Measurements from ENCODE around the gene ATP6V1G3.

The ATP6V1G3 gene

GRCh38 chr1:198517623-198518199 lies 22.8 kb downstream of the ATP6V1G3 start:
- H3K27me3 ChIP-seq (ENCODE audit: control insufficient read depth in 3 of 3, insufficient read depth in 3 of 3, low read depth in 1 of 3, low read length in 3 of 3), result no peaks in the 10 kb centered on the region

GRCh38 chr1:198500096-198500495 lies 40.4 kb downstream of the ATP6V1G3 start:
- Histone ChIP-seq H3K14ac (ENCODE audit: low read length) (no peak overlapping the region), H3K4ac (ENCODE audit: low read length) (no peak overlapping the region), H3K36me3 (replicated peaks in 1 of 2; ENCODE audit: control insufficient read depth in 2 of 2, insufficient read depth in 2 of 2, low read length in 2 of 2) (no peaks in the 10 kb centered on the region), H3K18ac (ENCODE audit: low read length) (no peak overlapping the region), H3K79me1 (ENCODE audit: low read depth, low read length) (no peaks in the 10 kb centered on the region), H4K91ac (ENCODE audit: low read depth, low read length, poor library complexity) (no peak overlapping the region), H3K27me3 (ENCODE audit: control insufficient read depth in 3 of 3, insufficient read depth in 3 of 3, low read depth in 1 of 3, low read length in 3 of 3) (no peaks in the 10 kb centered on the region), H2BK12ac (ENCODE audit: low read length) (no peak overlapping the region), H2AK5ac (ENCODE audit: low read depth, low read length) (no peak overlapping the region), H2BK15ac (ENCODE audit: low read length) (no peak overlapping the region), H3K9me3 (replicated peaks in 1 of 2; ENCODE audit: control insufficient read depth in 2 of 2, insufficient read depth in 1 of 2, low read depth in 1 of 2, low read length in 2 of 2) (peaks cover 0 to 7% of the 10 kb centered on the region in 2 donors), H3K23ac (ENCODE audit: low read depth, low read length, poor library complexity) (no peak overlapping the region), H3K27ac (replicated peaks; ENCODE audit: low read length) (no peak overlapping the region), H3K4me2 (ENCODE audit: insufficient read depth, low read length, poor library complexity, severe bottlenecking) (no peak overlapping the region), H2AFZ (ENCODE audit: low read length) (no peak overlapping the region), H3K9ac (ENCODE audit: low read depth, low read length, poor library complexity) (no peak overlapping the region), H4K8ac (ENCODE audit: low read depth, low read length) (no peak overlapping the region), H3K4me1 (ENCODE audit: control insufficient read depth in 2 of 2, insufficient read depth in 1 of 2, low read depth in 1 of 2, low read length in 2 of 2) (no peaks in the 10 kb centered on the region), H2BK120ac (ENCODE audit: low read depth, low read length) (no peak overlapping the region), H2BK5ac (ENCODE audit: low read length) (no peak overlapping the region), H3K4me3 (ENCODE audit: low read length in 2 of 2) (no peak overlapping the region)
- DNase-seq (ENCODE audit: low spot score), result no peak

More at GRCh38 chr1:198517623-198518199, 22.8 kb downstream of the ATP6V1G3 start:
- H3K36me3 ChIP-seq (replicated peaks in 1 of 2; ENCODE audit: control insufficient read depth in 2 of 2, insufficient read depth in 2 of 2, low read length in 2 of 2), result no peaks in the 10 kb centered on the region
- no peak overlapping the region for H2BK15ac ChIP-seq (ENCODE audit: low read length)
- no peak overlapping the region for H3K14ac ChIP-seq (ENCODE audit: low read length)
- no peak overlapping the region for H2BK12ac ChIP-seq (ENCODE audit: low read length)
- H3K9me3 ChIP-seq (replicated peaks in 1 of 2; ENCODE audit: control insufficient read depth in 2 of 2, insufficient read depth in 1 of 2, low read depth in 1 of 2, low read length in 2 of 2), result no peaks in the 10 kb centered on the region
- no peak overlapping the region for H4K91ac ChIP-seq (ENCODE audit: low read depth, low read length, poor library complexity)
- H2AFZ ChIP-seq (ENCODE audit: low read length), result no peak overlapping the region
- no peak overlapping the region for H2AK5ac ChIP-seq (ENCODE audit: low read depth, low read length)
- no peak overlapping the region for H2BK120ac ChIP-seq (ENCODE audit: low read depth, low read length)
- no peak overlapping the region for H3K4ac ChIP-seq (ENCODE audit: low read length)
- H3K4me2 ChIP-seq (ENCODE audit: insufficient read depth, low read length, poor library complexity, severe bottlenecking), result no peak overlapping the region
- no peak overlapping the region for H2BK5ac ChIP-seq (ENCODE audit: low read length)
- no peak for DNase-seq (ENCODE audit: low spot score)
- no peak overlapping the region for H3K4me3 ChIP-seq (ENCODE audit: low read length in 2 of 2)
- H3K23ac ChIP-seq (ENCODE audit: low read depth, low read length, poor library complexity), result no peak overlapping the region
- no peak overlapping the region for H4K8ac ChIP-seq (ENCODE audit: low read depth, low read length)
- no peaks in the 10 kb centered on the region for H3K4me1 ChIP-seq (ENCODE audit: control insufficient read depth in 2 of 2, insufficient read depth in 1 of 2, low read depth in 1 of 2, low read length in 2 of 2)
- H3K18ac ChIP-seq (ENCODE audit: low read length), result no peak overlapping the region
- no peak overlapping the region for H3K9ac ChIP-seq (ENCODE audit: low read depth, low read length, poor library complexity)
- no peak overlapping the region for H3K27ac ChIP-seq (replicated peaks; ENCODE audit: low read length)
- H3K79me1 ChIP-seq (ENCODE audit: low read depth, low read length), result no peaks in the 10 kb centered on the region

GRCh38 chr1:198499588-198499987 lies 40.9 kb downstream of the ATP6V1G3 start:
- Histone ChIP-seq H2BK120ac (ENCODE audit: low read depth, low read length) (no peak overlapping the region), H3K27me3 (ENCODE audit: control insufficient read depth in 3 of 3, insufficient read depth in 3 of 3, low read depth in 1 of 3, low read length in 3 of 3) (no peaks in the 10 kb centered on the region), H3K9me3 (replicated peaks in 1 of 2; ENCODE audit: control insufficient read depth in 2 of 2, insufficient read depth in 1 of 2, low read depth in 1 of 2, low read length in 2 of 2) (peaks cover 0 to 7% of the 10 kb centered on the region in 2 donors), H3K27ac (replicated peaks; ENCODE audit: low read length) (no peak overlapping the region), H2AK5ac (ENCODE audit: low read depth, low read length) (no peak overlapping the region), H3K4me2 (ENCODE audit: insufficient read depth, low read length, poor library complexity, severe bottlenecking) (no peak overlapping the region), H2BK5ac (ENCODE audit: low read length) (no peak overlapping the region), H3K9ac (ENCODE audit: low read depth, low read length, poor library complexity) (no peak overlapping the region), H4K91ac (ENCODE audit: low read depth, low read length, poor library complexity) (no peak overlapping the region), H2AFZ (ENCODE audit: low read length) (no peak overlapping the region), H3K18ac (ENCODE audit: low read length) (no peak overlapping the region), H3K14ac (ENCODE audit: low read length) (no peak overlapping the region), H3K23ac (ENCODE audit: low read depth, low read length, poor library complexity) (no peak overlapping the region), H2BK12ac (ENCODE audit: low read length) (no peak overlapping the region), H3K4me1 (ENCODE audit: control insufficient read depth in 2 of 2, insufficient read depth in 1 of 2, low read depth in 1 of 2, low read length in 2 of 2) (no peaks in the 10 kb centered on the region), H3K4me3 (ENCODE audit: low read length in 2 of 2) (no peak overlapping the region), H3K36me3 (replicated peaks in 1 of 2; ENCODE audit: control insufficient read depth in 2 of 2, insufficient read depth in 2 of 2, low read length in 2 of 2) (no peaks in the 10 kb centered on the region), H3K79me1 (ENCODE audit: low read depth, low read length) (no peaks in the 10 kb centered on the region), H3K4ac (ENCODE audit: low read length) (no peak overlapping the region), H4K8ac (ENCODE audit: low read depth, low read length) (no peak overlapping the region), H2BK15ac (ENCODE audit: low read length) (no peak overlapping the region)
- WGBS, 2 donors (ENCODE audit: extremely low coverage in 2 of 2, insufficient read length in 2 of 2, insufficient replicate concordance in 1 of 2), result no CpG with 5 or more reads among the region's 1 CpG
- no peak for DNase-seq (ENCODE audit: low spot score)

- no peaks in the 10 kb centered on the region for H3K27me3 ChIP-seq (ENCODE audit: control insufficient read depth in 3 of 3, insufficient read depth in 3 of 3, low read depth in 1 of 3, low read length in 3 of 3)
- H3K4me2 ChIP-seq (ENCODE audit: insufficient read depth, low read length, poor library complexity, severe bottlenecking), result no peak overlapping the region
- peaks cover 0 to 7% of the 10 kb centered on the region in 2 donors for H3K9me3 ChIP-seq (replicated peaks in 1 of 2; ENCODE audit: control insufficient read depth in 2 of 2, insufficient read depth in 1 of 2, low read depth in 1 of 2, low read length in 2 of 2)
- no peak overlapping the region for H2BK120ac ChIP-seq (ENCODE audit: low read depth, low read length)
- no peak overlapping the region for H2BK5ac ChIP-seq (ENCODE audit: low read length)
- H3K27ac ChIP-seq (replicated peaks; ENCODE audit: low read length), result no peak overlapping the region
- H3K79me1 ChIP-seq (ENCODE audit: low read depth, low read length), result no peaks in the 10 kb centered on the region
- no peak overlapping the region for H3K9ac ChIP-seq (ENCODE audit: low read depth, low read length, poor library complexity)
- no peaks in the 10 kb centered on the region for H3K36me3 ChIP-seq (replicated peaks in 1 of 2; ENCODE audit: control insufficient read depth in 2 of 2, insufficient read depth in 2 of 2, low read length in 2 of 2)
- H3K23ac ChIP-seq (ENCODE audit: low read depth, low read length, poor library complexity), result no peak overlapping the region
- no CpG with 5 or more reads among the region's 1 CpG for WGBS, 2 donors (ENCODE audit: extremely low coverage in 2 of 2, insufficient read length in 2 of 2, insufficient replicate concordance in 1 of 2)
- no peak overlapping the region for H3K18ac ChIP-seq (ENCODE audit: low read length)
- H2BK12ac ChIP-seq (ENCODE audit: low read length), result no peak overlapping the region
- no peak overlapping the region for H2BK15ac ChIP-seq (ENCODE audit: low read length)
- no peak overlapping the region for H2AK5ac ChIP-seq (ENCODE audit: low read depth, low read length)
- H3K4ac ChIP-seq (ENCODE audit: low read length), result no peak overlapping the region
- no peak for DNase-seq (ENCODE audit: low spot score)
- no peak overlapping the region for H4K8ac ChIP-seq (ENCODE audit: low read depth, low read length)
- no peak overlapping the region for H2AFZ ChIP-seq (ENCODE audit: low read length)
- no peaks in the 10 kb centered on the region for H3K4me1 ChIP-seq (ENCODE audit: control insufficient read depth in 2 of 2, insufficient read depth in 1 of 2, low read depth in 1 of 2, low read length in 2 of 2)
- H4K91ac ChIP-seq (ENCODE audit: low read depth, low read length, poor library complexity), result no peak overlapping the region
- H3K14ac ChIP-seq (ENCODE audit: low read length), result no peak overlapping the region
- no peak overlapping the region for H3K4me3 ChIP-seq (ENCODE audit: low read length in 2 of 2)
Measured at GRCh38 chr1:198498881-198499280, 41.6 kb downstream of the ATP6V1G3 start.
